ENCODE measurements around the gene AREG.

- TF ChIP-seq POLR2A (IDR thresholded peaks at IDR 0.05): no peak
- no peak for TF ChIP-seq CTCF (IDR thresholded peaks at IDR 0.05)
Measured at GRCh38 chr4:74473155-74473811, 28.3 kb downstream of the AREG start.

Data from thyroid gland (tissue), 4 donors.